HG03378 (cell line): ENCODE data around the gene TIMM29.
A peak's percentile ranks its signal among the peaks of the same experiment; 100 is the strongest.
"Not testable (repeated sequence)": the region's sequence is repeated elsewhere in the genome, so short reads cannot be mapped to it uniquely, and the experiment has no call there.

Experiments used
- ATAC-seq: cut with Tn5 transposase; IDR thresholded peaks from one replicate; pipeline ENCODE4 v1.9.1; 2021; ENCODE audit warnings: mild to moderate bottlenecking, moderate library complexity; ENCODE audit not compliant: unreplicated experiment

The TIMM29 gene

GRCh38 chr19:10936661-10937084 lies 8.1 kb downstream of the TIMM29 start:
- ATAC-seq = no peak

DNA sequence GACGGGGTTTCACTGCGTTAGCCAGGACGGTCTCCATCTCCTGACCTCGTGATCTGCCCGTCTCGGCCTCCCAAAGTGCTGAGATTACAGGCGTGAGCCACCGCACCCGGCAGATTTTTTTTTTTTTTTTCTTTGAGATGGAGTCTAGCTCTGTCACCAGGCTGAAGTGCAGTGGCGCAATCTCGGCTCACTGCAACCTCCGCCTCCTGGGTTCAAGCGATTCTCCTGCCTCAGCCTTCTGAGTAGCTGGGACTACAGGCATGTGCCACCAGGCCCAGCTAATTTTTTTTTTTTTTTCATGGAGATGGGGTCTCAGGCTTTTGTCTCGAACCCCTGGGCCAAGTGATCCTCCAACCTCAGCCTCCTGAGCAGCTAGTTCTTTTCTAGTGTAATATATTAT lies 13.0 kb downstream of the TIMM29 start:
- ATAC-seq = not testable (repeated sequence)

DNA sequence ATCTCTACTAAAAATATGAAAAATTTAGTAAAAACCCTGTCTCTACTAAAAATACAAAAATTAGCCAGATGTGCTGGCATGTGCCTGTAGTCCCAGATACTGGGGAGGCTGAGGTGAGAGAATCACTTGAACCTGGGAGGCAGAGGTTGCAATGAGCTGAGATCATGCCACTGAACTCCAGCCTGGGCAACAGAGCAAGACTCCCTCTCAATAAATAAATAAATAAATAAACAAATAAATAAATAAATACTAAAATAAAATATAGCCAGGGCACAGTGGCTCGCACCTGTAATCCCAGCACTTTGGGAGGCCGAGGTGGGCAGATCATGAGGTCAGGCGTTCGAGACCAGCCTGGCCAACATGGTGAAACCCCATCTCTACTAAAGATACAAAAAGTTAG lies 14.8 kb downstream of the TIMM29 start:
- ATAC-seq = not testable (repeated sequence)

- no peak for ATAC-seq
These were observed 16.7 kb downstream of the TIMM29 start for GRCh38 chr19:10945264-10945663.

DNA sequence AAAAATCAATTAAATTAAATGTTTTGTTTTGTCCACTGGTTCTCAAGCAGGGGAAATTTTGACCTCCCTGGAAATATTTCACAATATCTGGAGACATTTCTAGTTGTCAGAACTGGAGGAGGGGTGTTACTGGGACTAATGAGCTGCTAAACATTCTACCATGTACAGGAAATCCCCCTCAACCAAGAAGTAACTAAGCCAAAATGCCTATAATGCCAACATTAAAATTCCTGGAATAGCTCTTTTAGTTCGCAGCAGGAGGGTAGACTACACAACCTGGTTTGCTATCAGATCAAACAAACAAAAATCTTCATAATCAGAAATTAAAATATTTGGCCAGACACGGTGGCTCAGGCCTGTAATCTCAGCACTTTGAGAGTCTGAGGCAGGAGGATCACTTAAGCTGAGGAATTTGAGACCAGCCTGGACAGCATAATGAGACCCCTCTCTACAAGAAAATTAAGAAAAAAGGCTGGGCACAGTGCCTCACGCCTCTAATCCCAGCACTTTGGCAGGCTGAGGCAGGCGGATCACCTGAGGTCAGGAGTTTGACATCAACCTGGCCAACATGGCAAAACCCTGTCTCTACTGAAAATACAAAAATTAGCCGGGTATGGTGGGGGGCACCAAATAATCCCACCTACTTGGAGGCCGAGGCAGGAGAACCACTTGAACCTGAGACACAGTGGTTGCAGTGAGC lies 18.5 kb downstream of the TIMM29 start:
- no peak for ATAC-seq

DNA sequence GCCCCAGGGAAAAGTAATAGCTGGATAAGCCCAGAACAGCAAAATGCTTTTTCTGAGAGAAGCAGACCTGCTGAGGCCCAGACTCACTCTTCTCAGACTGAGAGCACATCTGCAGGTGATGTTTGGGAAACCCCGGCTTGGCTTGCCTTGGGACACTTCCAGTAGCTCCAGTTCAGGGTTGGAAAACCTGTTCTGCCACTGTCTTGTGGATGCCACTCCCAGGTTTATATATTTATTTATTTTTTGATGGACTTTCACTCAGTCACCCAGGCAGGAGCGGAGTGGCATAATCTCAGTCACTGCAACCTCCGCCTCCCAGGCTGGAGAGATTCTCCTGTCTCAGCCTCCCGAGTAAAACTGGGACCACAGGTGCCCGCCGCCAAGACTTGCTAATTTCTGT lies 24.2 kb downstream of the TIMM29 start:
- no peak for ATAC-seq

DNA sequence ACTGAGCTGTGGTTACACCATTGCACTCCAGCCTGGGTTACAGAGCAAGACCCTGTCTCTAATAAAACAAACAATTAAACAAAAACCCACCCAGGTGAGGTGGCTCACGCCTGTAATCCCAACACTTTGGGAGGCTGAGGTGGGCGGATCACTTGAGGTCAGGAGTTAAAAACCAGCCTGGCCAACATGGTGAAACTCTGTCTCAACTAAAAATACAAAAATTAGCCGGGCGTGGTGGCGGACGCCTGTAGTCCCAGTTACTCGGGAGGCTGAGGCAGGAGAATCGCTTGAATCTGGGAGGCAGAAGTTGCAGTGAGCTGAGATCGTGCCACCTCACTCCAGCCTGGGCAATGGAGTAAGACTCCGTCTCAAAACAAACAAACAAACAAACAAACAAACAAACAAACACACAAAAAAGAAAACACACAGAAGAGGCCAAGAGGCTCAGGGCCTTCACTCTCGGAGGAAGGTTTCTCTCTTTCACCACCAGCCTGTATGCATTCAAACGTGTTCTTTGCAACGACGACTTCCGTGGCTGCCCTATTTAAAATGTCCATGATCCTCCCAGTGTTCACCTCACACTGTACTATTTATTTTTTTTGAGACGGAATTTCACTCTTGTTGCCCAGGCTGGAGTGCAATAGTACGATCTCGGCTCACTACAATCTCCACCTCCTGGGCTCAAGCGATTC lies 30.8 kb downstream of the TIMM29 start:
- ATAC-seq = not testable (repeated sequence)

DNA sequence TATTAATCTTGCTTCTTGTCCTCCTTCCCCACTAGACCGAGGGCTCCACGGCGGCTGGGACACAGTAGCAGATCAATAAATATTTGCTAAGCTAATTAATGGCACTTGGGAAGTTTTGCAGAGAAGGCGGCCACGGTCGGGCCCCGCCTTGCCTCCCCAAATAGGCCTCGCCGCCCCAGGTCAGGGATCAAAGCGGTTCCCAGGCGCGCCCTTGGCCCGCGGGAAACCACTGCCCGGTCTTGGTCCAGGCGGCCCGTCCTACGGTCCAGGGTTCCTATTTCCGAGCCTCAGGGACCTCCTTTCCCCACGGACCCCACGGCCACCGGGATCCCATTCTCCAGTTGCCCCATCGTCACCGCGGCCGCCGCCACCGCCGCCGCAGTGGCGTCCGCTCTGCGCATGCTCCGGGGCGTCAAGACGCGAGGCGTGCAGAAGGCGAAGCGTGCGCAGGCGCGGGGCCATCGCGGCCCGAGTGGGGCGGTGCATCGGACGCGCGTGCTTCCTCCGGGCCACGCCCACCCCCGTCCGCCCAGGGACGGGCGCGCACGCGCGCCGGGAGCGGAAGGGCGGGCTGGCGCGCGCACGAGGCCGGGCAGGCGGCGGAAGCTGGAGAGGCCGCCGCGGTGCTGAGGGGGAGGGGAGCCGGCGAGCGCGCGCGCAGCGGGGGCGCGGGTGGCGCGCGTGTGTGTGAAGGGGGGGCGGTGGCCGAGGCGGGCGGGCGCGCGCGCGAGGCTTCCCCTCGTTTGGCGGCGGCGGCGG lies 31.9 kb downstream of the TIMM29 start, which contains the start of gene SMARCA4:
SMARCA4 (plus strand) TSS at position 717 of the 759 bp plus-strand sequence. CDS start 23,122 bp downstream, outside the sequence.
- peak; percentile 52 for ATAC-seq

- no peak for ATAC-seq
These were observed 32.7 kb downstream of the TIMM29 start for GRCh38 chr19:10961073-10961860.

DNA sequence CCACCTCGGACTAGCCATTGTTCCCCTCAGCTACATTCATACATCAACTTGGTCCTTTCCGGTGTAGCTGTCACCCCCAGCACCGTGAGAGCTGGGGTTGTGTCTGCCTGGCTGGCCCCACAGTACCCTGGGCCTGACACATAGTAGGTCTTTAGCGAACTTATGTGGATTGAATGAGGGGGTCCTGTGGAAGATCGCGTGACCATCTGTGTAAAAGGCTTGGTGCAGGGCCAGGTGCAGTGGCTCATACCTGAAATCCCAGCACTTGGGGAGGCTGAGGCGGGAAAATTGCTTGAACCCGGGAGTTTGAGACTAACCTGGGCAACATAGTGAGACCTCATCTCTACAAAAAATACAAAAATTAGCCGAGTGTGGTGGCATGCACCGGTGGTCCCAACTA lies 34.3 kb downstream of the TIMM29 start:
- no peak for ATAC-seq

DNA sequence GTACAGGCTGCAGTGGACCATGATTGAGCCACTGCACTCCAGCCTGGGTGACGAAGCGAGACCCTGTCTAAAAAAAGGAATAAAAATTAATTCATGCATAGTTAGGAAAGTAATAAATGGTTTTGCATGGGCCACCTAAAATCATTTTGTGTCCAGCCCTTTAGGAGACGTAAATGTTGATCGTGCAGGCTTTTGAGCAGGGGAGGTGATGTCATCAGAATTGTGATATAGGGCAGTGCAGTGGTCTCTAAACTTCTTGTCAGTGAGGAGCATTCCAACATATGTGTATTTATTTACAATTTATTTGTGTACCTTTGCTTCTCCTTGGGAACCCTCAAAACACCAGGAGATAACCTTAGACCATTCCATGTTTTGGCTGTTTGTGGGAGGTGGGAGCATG lies 35.3 kb downstream of the TIMM29 start:
- no peak for ATAC-seq

DNA sequence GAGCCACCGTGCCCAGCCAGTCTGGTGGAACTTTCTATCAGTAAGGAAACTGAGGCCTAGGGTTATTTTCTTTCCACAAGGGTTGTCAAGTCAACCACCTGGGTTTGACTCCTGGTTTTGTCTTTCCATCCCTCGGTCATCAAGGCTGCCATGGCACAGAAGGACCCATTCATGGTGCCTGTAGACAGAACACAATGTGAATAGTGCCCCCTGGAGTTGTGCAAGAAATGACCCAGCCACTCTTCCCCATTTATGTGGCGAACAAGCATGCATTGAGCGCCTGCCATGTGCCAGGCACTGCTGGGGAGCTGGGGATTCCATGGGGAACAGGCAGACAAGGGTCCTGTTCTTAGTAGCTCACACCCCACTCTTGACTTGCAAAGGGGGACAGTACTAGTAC lies 36.3 kb downstream of the TIMM29 start:
- no peak for ATAC-seq

GRCh38 chr19:10965398-10965797 lies 36.8 kb downstream of the TIMM29 start:
- ATAC-seq = no peak

GRCh38 chr19:10966809-10967208 lies 38.2 kb downstream of the TIMM29 start:
- no peak for ATAC-seq

GRCh38 chr19:10968527-10969135 lies 40.0 kb downstream of the TIMM29 start:
- no peak for ATAC-seq

DNA sequence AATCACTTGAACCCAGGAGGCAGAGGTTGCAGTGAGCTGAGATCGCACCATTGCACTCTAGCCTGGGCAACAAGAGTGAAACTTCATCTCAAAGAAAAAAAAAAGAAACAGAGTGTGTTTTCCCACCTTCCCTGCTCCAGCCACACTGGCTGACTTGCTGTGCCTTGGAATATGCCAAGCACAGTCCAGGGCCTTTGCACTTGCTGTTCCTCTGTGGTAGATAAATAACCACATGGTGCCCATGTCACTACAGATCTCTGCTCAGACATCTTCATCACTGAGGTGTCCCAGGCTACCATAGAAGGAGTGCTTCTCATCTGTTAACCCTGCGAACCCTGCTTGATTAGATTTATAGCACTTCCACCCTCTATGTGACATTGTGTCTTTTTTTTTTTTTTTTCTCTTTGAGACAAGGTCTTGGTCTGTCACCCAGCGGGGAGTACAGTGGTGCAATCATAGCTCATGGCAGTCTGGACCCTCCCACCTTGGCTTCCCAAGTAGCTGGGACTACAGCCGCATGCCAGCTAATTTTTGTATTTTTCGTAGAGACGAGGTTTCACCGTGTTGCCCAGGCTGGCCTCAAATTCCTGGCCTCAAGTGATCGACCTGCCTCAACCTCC lies 42.6 kb downstream of the TIMM29 start:
- ATAC-seq = no peak

DNA sequence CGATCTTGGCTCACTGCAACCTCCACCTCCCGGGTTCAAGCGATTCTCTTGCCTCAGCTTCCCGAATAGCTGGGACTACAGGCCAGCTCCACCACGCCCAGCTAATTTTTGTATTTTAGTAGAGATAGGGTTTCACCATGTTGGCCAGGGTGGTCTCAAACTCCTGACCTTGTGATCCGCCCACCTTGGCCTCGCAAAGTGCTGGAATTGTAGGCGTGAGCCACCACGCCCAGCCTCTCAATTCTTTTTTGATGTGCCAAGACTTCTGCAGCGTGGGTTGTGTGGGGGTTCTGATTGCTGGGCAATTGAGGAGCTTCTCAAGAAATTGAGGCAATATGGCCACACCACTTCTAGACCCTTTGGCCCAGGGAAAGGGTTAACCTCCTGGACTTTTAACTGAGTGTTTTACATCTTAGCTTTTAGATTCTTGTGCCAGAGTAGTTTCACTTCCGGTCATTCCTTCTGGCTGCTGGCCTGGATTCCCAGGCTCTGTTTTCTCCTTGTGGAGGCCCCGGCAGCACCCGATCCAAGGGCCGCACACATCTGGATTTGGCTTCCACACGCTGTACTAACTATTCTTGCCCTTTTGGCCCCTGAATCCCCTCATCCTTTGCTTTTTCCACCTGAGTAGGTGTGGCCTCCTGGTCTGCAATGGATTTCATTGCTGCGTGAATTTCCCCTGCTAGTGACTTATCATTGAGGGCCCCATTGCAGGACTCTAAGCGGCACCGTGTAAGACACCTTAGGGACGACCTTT lies 46.9 kb downstream of the TIMM29 start:
- ATAC-seq = no peak

GRCh38 chr19:10976131-10976892 lies 47.7 kb downstream of the TIMM29 start:
- no peak for ATAC-seq

DNA sequence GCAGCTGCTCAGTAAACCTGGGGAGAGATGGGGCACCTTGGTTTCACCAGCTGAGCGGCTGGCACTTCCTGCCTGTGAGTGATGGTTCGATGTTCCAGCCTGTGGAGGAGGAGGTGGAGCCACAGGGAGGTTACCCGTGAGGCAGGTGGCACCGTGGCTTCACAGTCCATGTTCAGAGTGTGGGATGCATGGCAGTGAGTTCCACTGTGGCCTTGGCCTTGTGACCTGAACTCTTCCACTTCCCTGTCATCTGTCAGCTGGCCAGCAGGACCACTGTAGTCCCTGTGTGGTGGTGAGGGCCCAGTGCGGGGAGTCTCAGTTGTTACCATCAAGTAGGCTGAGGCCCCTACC lies 49.1 kb downstream of the TIMM29 start:
- no peak for ATAC-seq
